ENCODE measurements around the gene FAM219A.
"Not testable (repeated sequence)": the region's sequence is repeated elsewhere in the genome, so short reads cannot be mapped to it uniquely, and the experiment has no call there.

FAM219A gene

DNA sequence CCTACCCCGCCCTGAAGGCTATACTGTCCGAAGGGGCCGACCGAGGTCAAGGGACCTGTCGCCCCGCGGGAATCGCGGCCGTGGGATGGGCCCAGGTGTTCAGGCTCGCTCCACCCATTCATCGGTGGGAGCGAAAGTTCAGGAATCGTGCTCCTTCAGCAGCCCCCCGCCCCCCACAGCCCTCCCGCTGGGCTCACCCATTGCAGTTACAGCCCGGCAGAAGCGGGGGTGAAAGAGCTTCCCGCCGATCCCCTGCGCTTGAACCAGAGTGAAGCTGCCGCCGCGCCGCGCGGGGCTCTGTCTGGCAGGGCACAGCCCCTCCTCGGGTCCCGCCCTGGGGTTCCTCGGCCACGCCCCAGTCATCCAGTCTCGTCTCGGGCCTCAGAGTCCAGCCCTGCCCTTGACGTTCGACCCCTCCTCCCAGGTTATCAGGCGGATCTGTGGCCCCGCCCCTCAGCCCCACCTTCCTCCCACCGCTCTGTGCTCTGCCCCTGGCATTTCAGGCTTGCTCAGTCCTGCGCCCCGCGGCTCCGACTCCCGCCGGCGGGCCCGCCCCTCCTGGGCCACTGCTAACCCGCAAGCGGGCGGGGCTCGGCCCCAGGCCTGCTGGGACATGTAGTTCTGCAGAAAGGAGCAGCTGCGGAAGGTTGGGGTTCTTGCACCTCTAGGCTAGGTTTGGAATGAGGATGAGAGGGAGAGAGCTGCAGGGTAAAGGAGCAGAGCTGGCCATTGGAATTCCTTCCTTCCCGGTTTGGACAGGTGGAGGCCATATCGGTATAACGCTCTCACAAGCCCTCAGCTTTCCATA, 81.6 kb downstream of the FAM219A start, which contains the start of gene MYORG:
Gene MYORG (minus strand): TSS at position 303 of the 808 bp plus-strand sequence. CDS start 3,955 bp downstream, outside the sequence.
- peak; percentile 88 to 93 for DNase-seq (ENCODE audit: low read depth in 2 of 2)

DNA sequence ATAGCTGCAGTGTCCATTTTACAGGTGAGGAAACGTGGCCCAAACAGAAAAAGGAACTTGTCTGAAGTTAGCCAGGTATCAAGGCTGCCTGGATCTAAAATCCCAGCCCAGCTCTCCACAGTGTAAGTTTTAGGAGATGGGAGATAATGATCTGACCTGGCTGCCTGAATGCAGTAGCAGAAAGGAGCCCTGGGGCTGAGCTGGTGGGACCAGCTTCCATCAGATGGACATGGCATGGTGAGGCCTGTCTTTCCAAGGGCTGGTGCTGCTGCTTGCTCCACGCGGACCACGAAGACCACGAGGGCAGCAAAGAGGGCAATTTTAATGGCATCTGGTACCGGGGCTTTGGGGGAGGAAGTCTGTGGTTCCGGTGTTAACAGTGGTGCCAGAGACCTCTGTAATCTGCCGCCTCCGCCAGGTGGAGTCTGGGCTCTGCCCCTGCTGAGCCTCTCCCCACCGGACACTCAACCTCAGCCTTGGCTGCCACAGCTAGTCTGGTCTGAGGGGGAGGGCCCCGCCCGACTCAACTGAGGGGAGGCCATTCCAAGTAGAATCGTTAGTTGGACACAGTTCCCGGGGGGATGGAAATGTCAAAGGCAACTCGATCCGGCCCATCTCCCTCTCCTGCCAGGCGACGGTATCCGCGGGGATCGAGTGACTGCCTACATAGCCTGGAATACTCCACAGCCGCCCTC, 82.3 kb downstream of the FAM219A start:
- DNase-seq (ENCODE audit: low read depth in 2 of 2) = no peak

DNA sequence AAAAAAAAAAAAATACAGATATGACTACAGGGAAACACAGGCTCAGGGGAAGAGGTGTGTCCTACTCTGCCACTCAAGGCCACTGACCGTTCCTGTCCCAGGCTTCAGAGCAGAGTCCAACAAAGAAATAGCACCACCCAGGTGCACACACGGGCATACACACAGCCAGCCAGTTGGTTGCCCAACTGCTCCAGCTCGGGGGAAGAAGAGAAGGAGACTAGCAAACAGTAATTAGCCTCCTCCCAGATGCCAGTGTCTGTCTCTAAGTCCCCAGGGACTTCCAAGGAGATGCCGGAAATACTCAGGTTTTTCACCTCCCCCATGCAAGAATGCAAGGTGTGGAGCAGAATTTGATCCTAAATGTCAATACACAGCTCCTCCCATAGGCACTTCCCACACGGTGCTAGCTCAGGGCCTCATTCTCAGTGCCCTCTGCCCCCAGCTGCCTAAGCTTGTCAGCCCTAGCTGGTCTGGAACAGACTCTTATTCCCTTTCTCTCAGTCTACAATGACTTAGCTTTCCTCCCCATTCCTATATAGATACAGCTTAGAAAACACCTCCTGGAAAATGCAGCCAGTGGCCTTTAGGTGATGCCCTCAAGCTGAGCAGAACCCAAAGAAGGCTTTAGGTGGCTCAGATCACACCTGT, 83.3 kb downstream of the FAM219A start:
- DNase-seq (ENCODE audit: low read depth in 2 of 2) = no peak

DNA sequence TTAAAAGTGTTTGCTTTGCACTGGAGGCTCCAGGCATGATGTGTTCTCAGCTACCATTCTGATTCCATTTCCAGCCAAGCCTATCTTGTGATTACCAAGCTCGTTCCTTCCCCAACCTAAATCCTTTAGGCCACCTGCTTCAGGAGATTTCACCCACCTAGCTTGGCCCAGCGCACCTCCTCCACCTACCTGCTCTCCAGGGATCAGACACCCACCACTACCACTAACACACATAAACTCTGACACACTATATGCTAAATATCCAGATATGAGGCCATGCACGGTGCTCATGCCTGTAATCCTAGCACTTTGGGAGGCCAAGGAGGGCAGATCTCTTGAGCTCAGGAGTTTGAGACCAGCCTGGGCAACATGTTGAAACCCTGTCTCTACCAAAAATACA, 84.0 kb downstream of the FAM219A start:
- DNase-seq (ENCODE audit: low read depth in 2 of 2) = no peak

DNA sequence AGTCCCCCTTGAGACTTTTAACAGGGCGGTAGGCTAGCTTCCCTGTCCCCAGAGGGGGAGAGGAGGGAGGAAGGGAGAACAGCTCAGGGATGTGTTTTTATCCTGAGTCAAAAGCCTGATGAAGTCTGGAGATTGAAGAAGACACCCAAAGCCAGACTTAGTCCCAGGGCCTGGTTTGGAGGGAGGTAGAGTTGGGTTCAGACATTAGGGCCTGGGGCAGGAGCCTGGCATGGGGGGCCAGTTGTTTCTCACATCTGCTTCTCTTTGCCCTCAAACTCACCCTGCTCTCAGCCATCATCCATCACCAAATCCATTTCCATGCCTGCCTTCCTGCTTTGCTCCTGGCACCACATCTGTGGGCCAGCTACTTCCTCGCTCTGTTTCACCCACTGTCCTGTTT, 84.6 kb downstream of the FAM219A start:
- DNase-seq (ENCODE audit: low read depth in 2 of 2) = no peak

DNA sequence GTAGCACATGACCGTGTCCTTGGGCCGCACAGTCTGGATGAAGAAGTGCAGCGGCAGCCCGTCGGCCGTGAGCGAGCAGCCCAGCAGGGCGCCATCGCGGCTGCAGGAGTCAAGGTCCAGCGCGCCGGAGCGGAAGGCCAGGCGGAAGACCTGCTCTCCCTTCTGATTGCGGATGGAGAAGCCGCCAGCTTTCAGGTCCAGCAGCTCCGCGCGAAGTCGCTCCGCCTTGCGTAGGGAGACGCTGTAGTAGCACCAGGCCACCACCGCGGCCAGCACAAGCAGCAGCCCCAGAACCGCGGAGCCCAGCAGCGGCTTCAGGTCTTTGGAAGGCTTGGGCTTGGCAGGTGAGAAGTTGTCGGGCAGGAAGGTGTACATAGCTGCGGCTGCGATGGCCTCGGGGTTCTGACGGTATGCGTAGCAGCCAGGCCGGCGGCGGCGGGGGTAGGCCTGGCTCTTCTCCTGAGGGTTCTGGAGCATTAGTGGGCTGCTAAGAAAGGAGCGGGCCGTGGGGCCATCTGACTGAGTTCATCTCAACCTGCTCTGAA, 85.8 kb downstream of the FAM219A start:
- no peak for DNase-seq (ENCODE audit: low read depth in 2 of 2)

DNA sequence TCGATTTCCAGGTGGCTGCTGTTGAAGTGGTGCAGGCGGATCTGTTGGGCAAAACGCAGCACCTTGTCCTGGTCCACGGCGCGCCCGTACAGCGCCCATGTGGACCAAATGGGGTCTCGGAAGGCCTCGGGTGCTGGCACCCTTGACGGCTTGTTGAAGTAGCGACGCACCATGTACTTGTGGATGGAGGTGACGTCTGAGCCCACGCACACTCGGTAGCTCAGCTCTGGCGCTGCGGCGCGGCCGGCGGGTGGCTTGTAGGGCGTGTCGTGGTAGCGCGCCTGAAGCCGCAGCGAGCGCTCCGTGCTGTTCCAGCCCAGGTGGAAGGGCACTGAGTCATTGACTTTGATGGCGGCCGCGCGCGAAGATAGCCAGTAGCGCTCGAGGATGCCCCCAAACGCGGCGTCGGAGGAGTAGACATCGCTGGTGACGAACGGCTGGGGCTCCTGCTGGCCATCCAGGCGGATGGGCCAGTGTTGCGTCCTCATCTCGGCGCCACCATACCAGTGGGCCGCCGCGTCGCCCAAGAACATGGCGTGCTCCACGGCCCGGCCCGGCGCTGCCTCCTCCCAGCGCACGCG, 86.4 kb downstream of the FAM219A start:
- no peak for DNase-seq (ENCODE audit: low read depth in 2 of 2)

DNA sequence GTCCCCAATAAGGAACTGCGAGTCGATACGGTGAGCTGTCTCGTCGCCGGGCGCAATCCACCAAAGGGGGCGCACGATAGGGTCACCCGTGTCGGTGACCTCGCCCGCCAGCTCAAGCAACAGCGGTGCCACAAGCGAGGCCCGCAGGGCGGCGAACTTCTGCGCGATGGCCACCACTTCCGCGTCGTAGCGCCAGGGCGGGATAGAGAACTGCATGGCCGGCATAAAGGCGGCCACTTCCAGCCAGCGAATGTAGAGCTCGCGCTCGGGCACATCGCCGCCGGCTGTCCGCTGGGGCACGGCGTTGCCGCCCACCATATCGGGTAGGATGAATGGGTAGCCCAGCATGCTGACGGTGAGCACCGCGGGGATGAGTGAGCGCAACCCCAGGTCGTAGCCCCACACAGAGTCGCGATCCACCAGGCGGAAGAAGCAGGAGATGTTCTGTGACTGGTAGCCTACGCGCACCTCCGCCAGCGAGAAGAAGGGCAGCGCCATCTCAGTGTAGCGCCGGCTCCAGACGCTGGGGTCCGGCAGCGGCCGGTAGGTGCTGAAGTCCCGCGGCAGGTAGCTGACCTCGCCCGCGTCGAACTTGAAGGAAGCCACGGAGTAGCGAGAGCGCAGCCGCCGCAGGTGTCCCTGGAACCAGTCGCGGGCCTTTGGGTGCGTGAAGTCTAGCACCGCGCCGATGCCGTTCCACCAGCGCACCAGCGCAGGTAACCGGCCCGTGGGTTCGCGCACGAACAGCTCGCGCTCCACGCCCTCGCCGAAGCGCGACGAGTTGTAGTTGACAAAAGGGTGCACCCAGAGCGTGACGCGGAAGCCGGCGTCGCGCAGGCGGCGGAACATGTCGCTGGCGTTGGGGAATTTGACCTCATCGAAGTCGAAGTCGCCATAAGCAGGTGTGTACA, 87.1 kb downstream of the FAM219A start:
- no peak for DNase-seq (ENCODE audit: low read depth in 2 of 2)

DNA sequence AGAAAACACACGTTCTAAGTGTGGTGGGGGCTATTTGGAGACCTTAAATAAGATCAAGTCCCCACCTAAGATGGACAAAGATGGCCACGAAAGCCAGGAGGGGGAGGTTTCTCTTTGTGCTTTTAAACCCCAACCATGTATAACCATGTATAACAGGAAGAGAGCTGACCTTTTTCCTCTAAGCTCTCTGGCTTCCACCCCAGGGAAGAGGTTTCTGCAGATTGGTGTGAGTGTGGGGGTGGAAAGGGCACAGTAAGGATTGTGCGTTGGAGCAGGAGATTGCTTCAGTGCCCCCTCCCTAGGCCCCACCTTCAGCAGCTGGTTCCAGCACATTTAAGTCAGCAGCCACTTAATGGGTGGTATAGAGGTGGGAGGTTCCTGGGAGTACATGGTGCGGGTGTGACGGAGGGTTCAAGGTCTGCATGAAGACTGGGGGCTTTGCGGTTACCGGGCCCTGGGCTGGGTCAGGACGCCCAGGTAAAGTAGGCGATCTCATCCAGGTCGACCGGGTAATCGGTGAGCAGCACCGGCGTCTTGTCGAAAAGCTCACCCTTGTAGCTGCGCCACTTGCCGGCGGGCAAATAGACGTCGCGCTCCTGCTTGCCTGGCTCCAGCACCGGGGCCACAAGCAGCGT, 87.9 kb downstream of the FAM219A start:
- DNase-seq (ENCODE audit: low read depth in 2 of 2) = no peak

DNA sequence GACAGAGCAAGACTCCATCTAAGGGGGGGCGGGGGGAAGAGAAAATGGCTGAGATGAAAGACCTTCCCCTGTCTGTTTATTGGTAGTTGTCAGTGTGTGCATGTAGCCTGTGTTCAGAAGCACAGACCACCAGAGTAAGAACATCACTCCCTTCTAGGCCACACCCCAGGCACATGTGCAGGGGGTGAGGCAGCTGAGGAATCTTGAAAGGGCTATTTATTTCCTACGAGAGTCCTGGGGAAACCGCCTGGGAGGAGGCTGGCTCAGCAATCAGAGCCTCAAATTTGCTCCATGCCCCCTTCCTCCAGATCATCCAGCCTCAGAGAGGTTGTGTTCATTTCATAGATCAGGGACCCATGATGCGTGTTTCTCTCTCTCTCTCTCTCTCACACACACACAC, 88.7 kb downstream of the FAM219A start:
- no peak for DNase-seq (ENCODE audit: low read depth in 2 of 2)

DNA sequence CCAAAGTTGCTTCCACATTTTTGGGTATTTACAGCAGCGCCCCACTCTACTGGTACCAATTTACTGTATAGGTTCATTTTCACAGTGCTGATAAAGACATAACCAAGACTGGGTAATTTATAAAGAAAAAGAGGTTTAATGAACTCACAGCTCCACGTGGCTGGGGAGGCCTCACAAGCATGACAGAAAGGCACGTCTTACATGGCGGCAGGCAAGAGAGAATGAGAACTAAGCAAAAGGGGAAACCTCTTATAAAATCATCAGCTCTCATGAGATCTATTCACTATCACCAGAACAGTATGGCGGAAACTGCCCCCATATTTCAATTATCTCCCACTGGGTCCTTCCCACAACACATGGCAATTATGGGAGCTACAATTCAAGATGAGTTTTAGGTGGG, 89.6 kb downstream of the FAM219A start:
- DNase-seq (ENCODE audit: low read depth in 2 of 2) = not testable (repeated sequence)

DNA sequence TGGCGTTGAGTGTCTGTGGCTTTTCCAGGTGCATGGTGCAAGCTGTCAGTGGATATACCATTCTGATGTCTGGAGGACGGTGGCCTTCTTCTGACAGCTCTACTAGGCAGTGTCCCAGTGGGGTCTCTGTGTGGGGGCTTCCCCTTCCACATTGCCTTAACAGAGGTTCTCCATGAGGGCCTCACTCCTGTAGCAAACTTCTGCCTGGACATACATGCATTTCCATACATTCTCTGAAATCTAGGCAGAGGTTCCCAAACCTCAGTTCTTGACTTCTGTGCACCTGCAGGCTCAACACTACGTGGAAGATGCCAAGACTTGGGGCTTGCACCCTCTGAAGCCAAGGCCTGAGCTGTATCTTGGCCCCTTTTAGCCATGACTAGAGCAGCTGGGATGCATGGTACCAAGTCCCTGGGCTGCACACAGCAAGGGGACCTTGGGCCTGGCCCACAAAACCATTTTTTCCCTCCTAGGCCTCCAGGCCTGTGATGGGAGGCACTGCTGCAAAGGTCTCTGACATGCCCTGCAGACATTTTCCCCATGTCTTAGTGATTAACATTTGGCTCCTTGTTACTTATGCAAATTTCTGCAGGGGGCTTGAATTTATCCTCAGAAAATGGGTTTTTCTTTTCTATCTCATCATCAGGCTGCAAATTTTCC, 90.5 kb downstream of the FAM219A start:
- DNase-seq (ENCODE audit: low read depth in 2 of 2) = not testable (repeated sequence)

DNA sequence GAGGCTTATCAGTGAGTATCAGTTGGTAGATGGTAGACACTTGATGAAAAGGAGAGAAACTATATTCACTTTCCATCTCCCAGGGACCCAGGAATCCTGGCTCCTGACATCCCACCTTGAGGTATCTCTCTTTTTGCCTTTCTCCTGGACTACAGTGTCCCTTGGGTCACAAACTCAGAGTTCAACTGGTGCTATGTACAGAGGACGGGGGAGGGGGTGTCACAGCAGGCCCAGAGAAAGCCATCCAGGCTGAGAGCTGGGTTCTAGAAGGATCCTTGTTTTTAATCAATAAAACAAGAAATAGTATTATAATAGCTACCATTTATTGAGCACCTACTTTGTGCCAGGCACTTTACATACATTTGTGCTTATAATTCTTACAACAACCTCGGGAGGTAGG, 92.0 kb downstream of the FAM219A start:
- DNase-seq (ENCODE audit: low read depth in 2 of 2) = no peak

DNA sequence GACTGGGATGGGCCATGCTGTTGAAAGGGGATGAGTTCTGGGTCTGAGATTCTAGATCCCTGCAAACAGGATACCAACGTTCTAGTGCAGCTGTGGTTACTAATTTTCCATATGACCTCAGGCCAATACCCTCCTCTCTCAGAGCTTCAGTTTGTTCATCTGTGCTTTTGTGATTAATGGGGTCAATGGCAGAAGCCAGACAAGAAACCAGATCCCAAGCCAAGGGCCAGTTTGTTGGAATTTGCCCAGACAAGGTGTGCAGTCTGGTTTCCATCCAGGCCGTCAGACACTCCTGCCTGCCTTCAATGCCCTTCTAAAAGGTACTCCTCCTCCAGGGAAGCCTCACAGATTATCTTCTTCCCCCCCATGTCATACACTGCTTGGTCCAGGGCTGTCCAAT, 93.1 kb downstream of the FAM219A start:
- no peak for DNase-seq (ENCODE audit: low read depth in 2 of 2)

DNA sequence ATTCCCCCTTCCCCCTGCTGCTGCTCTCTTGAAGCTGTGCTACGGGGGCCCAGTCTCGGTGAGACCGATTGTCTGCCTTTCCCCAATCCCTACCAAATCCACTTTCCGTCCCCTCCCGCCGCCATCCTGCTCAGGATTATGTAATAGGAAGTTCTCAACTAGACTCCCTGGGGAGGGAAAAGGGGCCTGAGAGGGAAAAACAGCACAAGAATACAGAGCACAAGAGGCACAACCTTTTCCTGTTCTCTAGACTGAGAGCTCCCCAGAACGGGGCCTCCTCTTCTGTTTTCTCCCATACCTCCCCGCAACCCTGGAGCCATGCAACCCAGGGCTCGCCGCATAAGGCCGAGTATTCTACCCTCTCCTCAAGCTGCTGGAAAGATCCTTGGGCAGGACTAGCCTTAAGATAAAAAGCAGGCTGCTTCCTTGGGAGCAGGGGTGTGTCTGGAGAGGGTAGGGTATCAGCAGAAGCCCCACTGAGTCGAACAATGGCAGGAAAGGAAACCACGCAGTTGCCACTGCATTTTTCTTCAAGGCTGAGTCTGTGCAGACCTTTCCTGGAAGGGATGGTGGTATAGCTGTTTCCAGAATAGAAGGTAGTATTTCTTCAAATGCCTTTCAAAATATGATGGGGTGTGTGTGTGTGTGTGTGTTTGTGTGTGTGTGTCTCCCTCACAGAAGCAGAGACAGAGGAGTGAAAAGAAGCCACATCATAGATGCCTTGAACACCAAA, 94.6 kb downstream of the FAM219A start:
- DNase-seq (ENCODE audit: low read depth in 2 of 2) = no peak

DNA sequence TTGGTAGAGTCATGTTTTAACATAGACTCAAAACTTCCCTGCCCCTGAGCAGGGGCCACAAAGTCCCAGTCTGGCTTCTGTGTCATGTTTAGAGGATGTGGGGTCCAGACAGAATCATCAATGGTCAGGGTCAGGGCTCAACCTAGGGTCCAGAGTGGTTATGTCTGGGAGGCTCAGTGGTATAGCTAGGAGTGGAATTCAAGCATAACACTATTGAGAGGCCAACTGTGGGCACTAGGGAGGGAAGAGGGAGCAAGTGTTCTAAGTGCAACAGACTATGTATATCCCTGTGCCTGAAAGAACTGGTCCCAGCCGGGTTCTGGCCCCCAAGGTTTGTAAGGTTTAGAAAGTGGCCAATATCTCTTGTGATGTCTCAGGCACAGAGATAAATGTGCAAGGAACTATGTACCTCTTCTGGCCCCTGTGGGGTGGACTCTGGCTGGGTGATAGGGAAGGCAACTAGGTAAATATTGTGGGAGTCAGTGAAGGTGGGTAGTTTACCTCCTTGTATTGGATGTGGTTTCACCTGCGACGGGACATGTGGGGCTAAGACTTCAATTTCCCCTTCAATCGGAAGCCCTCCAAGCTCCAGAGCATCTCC, 95.7 kb downstream of the FAM219A start:
- DNase-seq (ENCODE audit: low read depth in 2 of 2) = no peak

DNA sequence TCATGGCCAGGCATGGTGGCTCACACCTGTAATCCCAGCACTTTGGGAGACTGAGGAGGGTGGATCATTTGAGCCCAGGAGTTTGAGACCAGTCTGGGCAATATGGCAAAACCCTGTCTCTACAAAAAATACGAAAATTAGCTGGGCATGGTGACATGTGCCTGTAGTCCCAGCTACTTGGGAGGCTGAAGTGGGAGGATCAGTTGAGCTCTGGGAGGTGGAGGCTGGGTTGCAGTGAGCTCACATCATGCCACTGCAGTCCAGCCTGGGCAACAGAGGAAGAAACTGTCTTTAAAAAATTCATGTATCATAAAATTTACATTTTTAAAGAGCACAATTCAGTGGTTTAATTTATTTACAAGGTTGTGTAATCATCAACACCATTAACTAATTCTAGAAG, 105.4 kb downstream of the FAM219A start:
- DNase-seq (ENCODE audit: low read depth in 2 of 2) = not testable (repeated sequence)

DNA sequence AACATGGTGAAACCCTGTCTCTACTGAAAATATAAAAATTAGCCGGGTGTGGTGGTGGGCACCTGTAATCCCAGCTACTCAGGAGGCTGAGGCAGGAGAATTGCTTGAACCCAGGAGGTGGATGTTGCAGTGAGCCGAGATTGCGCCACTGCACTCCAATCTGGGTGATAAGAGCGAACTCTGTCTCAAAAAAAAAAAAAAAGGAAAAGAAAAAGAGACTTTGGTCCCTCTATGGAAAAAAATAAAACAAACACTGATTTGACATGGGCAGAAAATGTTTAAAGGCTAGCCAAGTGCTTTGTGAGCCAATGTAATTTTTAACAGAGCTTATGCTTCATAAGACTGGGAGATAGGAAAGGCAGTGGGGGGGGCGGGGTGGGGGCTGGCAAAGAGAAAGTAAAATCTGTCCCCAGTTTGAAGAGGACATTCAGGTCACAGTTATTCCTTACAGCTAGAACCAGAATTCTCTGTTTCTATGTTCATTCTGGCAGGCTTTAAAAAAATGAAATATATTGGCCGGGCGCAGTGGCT, 106.2 kb downstream of the FAM219A start:
- DNase-seq (ENCODE audit: low read depth in 2 of 2) = not testable (repeated sequence)

DNA sequence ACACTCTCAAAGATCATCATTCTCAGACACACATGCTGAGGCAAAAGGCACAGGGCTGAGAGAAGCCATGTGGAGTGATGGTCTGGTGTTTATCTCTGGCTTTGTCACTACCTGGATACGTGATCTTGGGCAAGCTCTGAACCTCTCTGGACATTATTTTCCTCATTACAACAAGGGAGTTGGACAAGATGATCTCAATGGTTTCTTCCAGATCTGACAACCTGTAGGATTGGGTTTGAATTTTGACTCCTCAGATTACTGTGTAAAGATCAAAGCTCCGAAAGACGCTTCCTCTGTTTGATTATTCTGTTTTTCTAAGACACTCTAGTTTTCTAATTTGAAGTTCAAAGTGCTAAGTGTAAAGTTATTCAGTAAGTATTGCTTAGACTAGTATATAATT, 109.0 kb downstream of the FAM219A start:
- no peak for DNase-seq (ENCODE audit: low read depth in 2 of 2)
